GM12878 (cell line): ENCODE results near the gene VIT. TPM values are rescaled to one million over a fixed set of nuclear protein-coding genes. Genes with fewer than 3 reads are reported as not detected.

Experiments used
- ATAC-seq: fragments of 200-7000 bp; cut with Tn5 transposase; 3 replicates; pipeline ENCODE4 v1.9.1; 2020; ENCODE audit warnings: mild to moderate bottlenecking, moderate library complexity
- BruUV-seq: library from RNA; stranded (reverse); fragments of 400-500 nt; replicated peaks from 2 replicates; lab custom pipeline; 2021; lab: Mats Ljungman, UMichigan
- CTCF ChIA-PET: fragments of 300-600 bp; sonication (Branson Sonifier 250); formaldehyde crosslinking; extraction: SDS; loops from one replicate; lab custom pipeline; 2021; ENCODE audit warnings: inconsistent platforms; lab: Yijun Ruan, JAX
- POLR2A ChIA-PET: fragments of 350-600 bp; formaldehyde crosslinking; extraction: SDS; loops from one replicate; lab custom pipeline; 2021; ENCODE audit warnings: inconsistent platforms; lab: Charles Lee
- RAD21 ChIA-PET: fragments of 300-600 bp; sonication (Branson Sonifier 250); formaldehyde crosslinking; loops from one replicate; lab custom pipeline; 2023; ENCODE audit warnings: antibody characterized with exemption; ENCODE audit not compliant: unreplicated experiment; lab: Charles Lee
- SMC1A ChIA-PET: fragments of 300-600 bp; sonication (Branson Sonifier 250); formaldehyde crosslinking; loops from one replicate; lab custom pipeline; 2023; ENCODE audit not compliant: unreplicated experiment, uncharacterized antibody; lab: Charles Lee
- DNase-seq: peaks from one replicate; pipeline ENCODE4 v3.0.0-alpha.2; 2011; ENCODE audit warnings: low read depth, low spot score
- FAIRE-seq: peaks from 3 replicates; lab custom pipeline; 2011; peaks lifted over from hg19 to GRCh38; lab: Jason Lieb, UNC
- H2AFZ ChIP-seq: 2 replicates; pipeline ENCODE4 v1.6.0; 2011; ENCODE audit warnings: low read depth, low read length, control low read depth; ENCODE audit not compliant: control insufficient read depth
- H3K27ac ChIP-seq: 2 replicates; pipeline ENCODE4 v1.5.1; 2011; ENCODE audit warnings: control low read depth; ENCODE audit not compliant: control insufficient read depth, insufficient read depth
- H3K27me3 ChIP-seq, 2 experiments: replicated peaks in 1 of 2; 2 replicates each; pipeline versions ENCODE4 v1.6.0 to v1.6.1; 2011; ENCODE audit warnings: low read length in 1 of 2; ENCODE audit not compliant: control insufficient read depth in 2 of 2, insufficient read depth in 2 of 2
- H3K36me3 ChIP-seq, 2 experiments: 2 replicates each; pipeline ENCODE4 v1.5.1; 2011; ENCODE audit warnings: low read length in 1 of 2; ENCODE audit not compliant: control insufficient read depth in 2 of 2, insufficient read depth in 2 of 2
- H3K4me1 ChIP-seq: 2 replicates; pipeline ENCODE4 v1.6.1; 2011; ENCODE audit warnings: mild to moderate bottlenecking, low read length, moderate library complexity, mixed read lengths; ENCODE audit not compliant: control insufficient read depth, insufficient read depth
- H3K4me2 ChIP-seq: 2 replicates; pipeline ENCODE4 v1.6.0; 2011; ENCODE audit warnings: control low read depth; ENCODE audit not compliant: control insufficient read depth, insufficient read depth
- H3K4me3 ChIP-seq: fragments of 200-600 bp; sonication (generic); 2 replicates; pipeline ENCODE4 v1.5.1; 2016
- H3K79me2 ChIP-seq: 2 replicates; pipeline ENCODE4 v1.6.0; 2011; ENCODE audit warnings: low read length; ENCODE audit not compliant: control insufficient read depth, insufficient read depth
- H3K9ac ChIP-seq: 2 replicates; pipeline ENCODE4 v1.8.0; 2011; ENCODE audit warnings: low read length, control low read depth, mixed read lengths; ENCODE audit not compliant: control insufficient read depth, insufficient read depth
- H3K9me3 ChIP-seq: replicated peaks from 3 replicates; pipeline ENCODE4 v1.5.1; 2011; ENCODE audit warnings: mild to moderate bottlenecking, low read length; ENCODE audit not compliant: control insufficient read depth, insufficient read depth
- H4K20me1 ChIP-seq: 2 replicates; pipeline ENCODE4 v1.6.0; 2011; ENCODE audit not compliant: control insufficient read depth, insufficient read depth
- CHD4 ChIP-seq: fragments of 200-600 bp; sonication (generic); IDR thresholded peaks from 2 replicates; pipeline ENCODE4 v1.6.1; 2016; ENCODE audit warnings: mild to moderate bottlenecking
- FOS ChIP-seq: IDR thresholded peaks from 3 replicates; pipeline ENCODE4 v1.6.1; 2011; ENCODE audit warnings: borderline replicate concordance; ENCODE audit not compliant: insufficient read length; ENCODE audit errors: extremely low read depth
- MTA3 ChIP-seq: IDR thresholded peaks from 2 replicates; pipeline ENCODE4 v1.6.1; 2012; ENCODE audit warnings: low read length, inconsistent platforms, borderline replicate concordance
- NBN ChIP-seq: fragments of 450-650 bp; IDR thresholded peaks from 2 replicates; pipeline ENCODE4 v1.6.1; 2016
- NFYA ChIP-seq: IDR thresholded peaks from 2 replicates; pipeline ENCODE4 v1.6.1; 2011; ENCODE audit warnings: low read depth, mild to moderate bottlenecking, low read length, improper control_type of control experiment, borderline replicate concordance
- PAX8 ChIP-seq: fragments of 450-650 bp; IDR thresholded peaks from 2 replicates; pipeline ENCODE4 v1.6.1; 2017; ENCODE audit warnings: mild to moderate bottlenecking, moderate library complexity
- SREBF2 ChIP-seq: IDR thresholded peaks from 2 replicates; pipeline ENCODE4 v1.6.1; 2012; ENCODE audit warnings: mild to moderate bottlenecking, low read length
- STAT1 ChIP-seq: fragments of 450-650 bp; conservative IDR thresholded peaks from 2 replicates; pipeline ENCODE4 v1.6.1; 2014; ENCODE audit warnings: antibody characterized with exemption, mild to moderate bottlenecking
- WGBS: methylation state at CpG from one replicate; pipeline ENCODE4 v1.1.6; 2016; ENCODE audit warnings: low lambda C conversion rate; ENCODE audit not compliant: insufficient replicate concordance, insufficient coverage; ENCODE audit errors: missing lambda C conversion rate; 5-methylcytosine and 5-hydroxymethylcytosine counted together
- in situ Hi-C: fragments of 300-500 bp; cut with MboI; formaldehyde crosslinking; loops from 9 replicates; pipeline ENCODE4 v1.14.3; 2018; ENCODE audit warnings: mixed read lengths
- intact Hi-C: fragments of 100-400 bp; cut with micrococcal nuclease; formaldehyde crosslinking; loops from one replicate; pipeline ENCODE4 v1.14.2; 2022; ENCODE audit not compliant: unreplicated experiment
- polyA plus RNA-seq, 11 experiments: library from polyadenylated mRNA; depleted of rRNA in 4 of 11; unstranded in 6 of 11; stranded (reverse) in 5 of 11; fragments of >200 nt; fragmentation: Nextera tagmentation in 4 of 11; fragmentation: Illumina TruSeq in 1 of 11; extraction: Ambion mirVana in 4 of 11; extraction: Trizol in 1 of 11; gene quantifications; 1 replicate in 1 of 11; 2 replicates in 10 of 11; pipeline versions ENCODE4 v1.2.1 to v1.2.3, GENCODE V29; 2011 to 2016; ENCODE audit warnings: inconsistent platforms in 2 of 11, missing spikeins in 2 of 11, low read depth in 1 of 11
- total RNA-seq, 4 experiments: library from RNA; depleted of rRNA in 3 of 4; stranded (reverse); fragments of >200 nt in 3 of 4; fragmentation: Illumina TruSeq in 1 of 4; extraction: Trizol in 1 of 4; gene quantifications; 2 replicates each; pipeline versions ENCODE4 v1.2.1 to v1.2.3, GENCODE V29; 2013 to 2021
- TF ChIP-seq, protein P1 (sequence below), 3 experiments: IDR thresholded peaks in 2 of 3; conservative IDR thresholded peaks in 1 of 3; 2 replicates each; pipeline ENCODE4 v1.5.1; 2011; ENCODE audit warnings: low read depth in 3 of 3, low read length in 3 of 3, mild to moderate bottlenecking in 3 of 3, control low read depth in 2 of 3, moderate library complexity in 2 of 3, inconsistent platforms in 1 of 3, mixed read lengths in 1 of 3; ENCODE audit not compliant: control insufficient read depth in 2 of 3, insufficient read depth in 1 of 3; ENCODE audit errors: extremely low read depth in 1 of 3
- TF ChIP-seq, protein P2 (sequence below): IDR thresholded peaks from 2 replicates; pipeline ENCODE4 v1.6.1; 2011; ENCODE audit warnings: mild to moderate bottlenecking, low read depth, low read length, moderate library complexity; ENCODE audit not compliant: insufficient replicate concordance
- TF ChIP-seq, protein P3 (sequence below): IDR thresholded peaks from 2 replicates; pipeline ENCODE4 v1.6.1; 2011; ENCODE audit warnings: borderline replicate concordance, low read depth, mild to moderate bottlenecking, moderate library complexity, mixed read lengths, low read length; ENCODE audit not compliant: insufficient read depth; ENCODE audit errors: extremely low read length
- TF ChIP-seq, protein P4 (sequence below): fragments of 450-650 bp; IDR thresholded peaks from 2 replicates; pipeline ENCODE4 v1.6.1; 2018; ENCODE audit warnings: mild to moderate bottlenecking, low read depth, moderate library complexity; ENCODE audit not compliant: partially characterized antibody

The VIT gene
- total and polyA plus RNA-seq, 10 of the 15 experiments (the other 5 are each of a cell fraction or from before 2014, with no cell fraction given): 0.05 to 0.14 TPM; not detected in 8

DNA sequence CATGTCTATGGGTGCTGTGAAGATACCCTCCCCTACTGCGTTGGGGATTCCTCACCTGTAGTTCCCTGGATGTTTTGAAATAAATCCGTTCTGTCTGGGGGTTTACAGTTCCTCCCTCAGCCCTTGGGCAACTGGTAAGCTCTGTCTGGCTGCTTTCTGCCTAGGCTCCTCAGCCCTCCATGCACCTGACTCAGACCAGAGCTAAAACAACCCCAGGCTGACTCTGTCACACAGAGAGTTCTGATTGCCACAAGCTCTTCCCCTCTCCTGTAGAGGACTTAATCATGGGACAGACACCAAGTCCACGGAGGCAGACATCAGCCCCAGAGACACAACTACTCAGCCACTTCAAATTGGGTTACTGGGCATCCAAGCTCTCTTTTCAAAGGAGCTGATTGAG, 6.3 kb downstream of the VIT start (continued):
- TF ChIP-seq, protein P1, sequence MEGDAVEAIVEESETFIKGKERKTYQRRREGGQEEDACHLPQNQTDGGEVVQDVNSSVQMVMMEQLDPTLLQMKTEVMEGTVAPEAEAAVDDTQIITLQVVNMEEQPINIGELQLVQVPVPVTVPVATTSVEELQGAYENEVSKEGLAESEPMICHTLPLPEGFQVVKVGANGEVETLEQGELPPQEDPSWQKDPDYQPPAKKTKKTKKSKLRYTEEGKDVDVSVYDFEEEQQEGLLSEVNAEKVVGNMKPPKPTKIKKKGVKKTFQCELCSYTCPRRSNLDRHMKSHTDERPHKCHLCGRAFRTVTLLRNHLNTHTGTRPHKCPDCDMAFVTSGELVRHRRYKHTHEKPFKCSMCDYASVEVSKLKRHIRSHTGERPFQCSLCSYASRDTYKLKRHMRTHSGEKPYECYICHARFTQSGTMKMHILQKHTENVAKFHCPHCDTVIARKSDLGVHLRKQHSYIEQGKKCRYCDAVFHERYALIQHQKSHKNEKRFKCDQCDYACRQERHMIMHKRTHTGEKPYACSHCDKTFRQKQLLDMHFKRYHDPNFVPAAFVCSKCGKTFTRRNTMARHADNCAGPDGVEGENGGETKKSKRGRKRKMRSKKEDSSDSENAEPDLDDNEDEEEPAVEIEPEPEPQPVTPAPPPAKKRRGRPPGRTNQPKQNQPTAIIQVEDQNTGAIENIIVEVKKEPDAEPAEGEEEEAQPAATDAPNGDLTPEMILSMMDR (IDR thresholded peaks at IDR 0.05 in 2 of 3, conservative IDR thresholded peaks at IDR 0.05 in 1 of 3; ENCODE audit: control insufficient read depth in 2 of 3, extremely low read depth in 1 of 3, insufficient read depth in 1 of 3, low read depth in 3 of 3, low read length in 3 of 3): no peak
- TF ChIP-seq NFYA (no peak), CHD4 (no peak), PAX8 (no peak)

DNA sequence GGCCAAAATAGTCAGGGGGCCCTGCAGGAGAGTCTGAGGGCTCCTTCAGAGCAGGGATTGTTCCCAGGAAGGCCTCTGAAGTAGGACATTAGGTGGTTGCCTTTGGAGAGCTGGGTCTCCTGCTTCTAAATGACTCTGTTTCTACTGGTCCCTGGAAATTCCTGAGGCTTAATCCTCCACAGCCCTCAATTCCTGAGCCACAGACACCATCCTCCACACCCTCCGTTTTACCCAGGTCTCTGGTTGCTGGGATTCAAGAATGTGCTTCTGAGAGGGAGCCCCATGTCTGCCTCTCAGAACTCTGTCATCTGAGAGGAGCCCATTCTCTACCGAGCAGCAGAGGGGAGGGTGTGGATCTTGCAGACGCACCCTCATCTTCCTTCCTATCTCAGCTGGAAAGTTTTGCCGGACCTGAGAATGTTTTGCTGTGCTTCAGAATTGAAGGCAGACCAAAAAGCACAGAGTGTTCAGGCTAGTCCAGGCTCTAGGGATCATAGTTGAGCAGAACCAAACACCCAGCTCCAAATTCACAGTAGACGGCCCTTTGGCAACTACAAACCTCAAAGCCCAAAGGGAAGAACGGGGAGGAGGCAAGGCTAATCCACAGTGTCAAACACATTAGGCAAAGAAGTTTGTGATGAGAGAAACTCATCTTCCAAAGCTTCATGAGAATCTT, 8.1 kb downstream of the VIT start:
- RAD21 ChIA-PET: no interaction called here
- Histone ChIP-seq H3K79me2 (no peaks in the 10 kb centered on the region), H3K4me3 (no peak overlapping the region), H3K36me3 (no peaks in the 10 kb centered on the region), H3K9ac (no peak overlapping the region), H2AFZ (no peak overlapping the region), H3K4me1 (no peaks in the 10 kb centered on the region), H3K9me3 (no peaks in the 10 kb centered on the region), H3K27me3 (no peaks in the 10 kb centered on the region; a peak in 1 of 4 replicates), H3K27ac (no peak overlapping the region), H3K4me2 (no peak overlapping the region), H4K20me1 (no peaks in the 10 kb centered on the region)
- DNase-seq: no peak
- FAIRE-seq: no peak
- WGBS: 36% methylated on average over 6 of the region's 6 CpGs
- CTCF ChIA-PET: no interaction called here
- TF ChIP-seq SREBF2: no peak
- no peak for TF ChIP-seq FOS
- TF ChIP-seq, protein P2, sequence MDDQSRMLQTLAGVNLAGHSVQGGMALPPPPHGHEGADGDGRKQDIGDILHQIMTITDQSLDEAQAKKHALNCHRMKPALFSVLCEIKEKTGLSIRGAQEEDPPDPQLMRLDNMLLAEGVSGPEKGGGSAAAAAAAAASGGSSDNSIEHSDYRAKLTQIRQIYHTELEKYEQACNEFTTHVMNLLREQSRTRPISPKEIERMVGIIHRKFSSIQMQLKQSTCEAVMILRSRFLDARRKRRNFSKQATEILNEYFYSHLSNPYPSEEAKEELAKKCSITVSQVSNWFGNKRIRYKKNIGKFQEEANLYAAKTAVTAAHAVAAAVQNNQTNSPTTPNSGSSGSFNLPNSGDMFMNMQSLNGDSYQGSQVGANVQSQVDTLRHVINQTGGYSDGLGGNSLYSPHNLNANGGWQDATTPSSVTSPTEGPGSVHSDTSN: no peak
- TF ChIP-seq NFYA: no peak
- TF ChIP-seq, protein P3, sequence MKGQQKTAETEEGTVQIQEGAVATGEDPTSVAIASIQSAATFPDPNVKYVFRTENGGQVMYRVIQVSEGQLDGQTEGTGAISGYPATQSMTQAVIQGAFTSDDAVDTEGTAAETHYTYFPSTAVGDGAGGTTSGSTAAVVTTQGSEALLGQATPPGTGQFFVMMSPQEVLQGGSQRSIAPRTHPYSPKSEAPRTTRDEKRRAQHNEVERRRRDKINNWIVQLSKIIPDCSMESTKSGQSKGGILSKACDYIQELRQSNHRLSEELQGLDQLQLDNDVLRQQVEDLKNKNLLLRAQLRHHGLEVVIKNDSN: no peak
- TF ChIP-seq, protein P4, sequence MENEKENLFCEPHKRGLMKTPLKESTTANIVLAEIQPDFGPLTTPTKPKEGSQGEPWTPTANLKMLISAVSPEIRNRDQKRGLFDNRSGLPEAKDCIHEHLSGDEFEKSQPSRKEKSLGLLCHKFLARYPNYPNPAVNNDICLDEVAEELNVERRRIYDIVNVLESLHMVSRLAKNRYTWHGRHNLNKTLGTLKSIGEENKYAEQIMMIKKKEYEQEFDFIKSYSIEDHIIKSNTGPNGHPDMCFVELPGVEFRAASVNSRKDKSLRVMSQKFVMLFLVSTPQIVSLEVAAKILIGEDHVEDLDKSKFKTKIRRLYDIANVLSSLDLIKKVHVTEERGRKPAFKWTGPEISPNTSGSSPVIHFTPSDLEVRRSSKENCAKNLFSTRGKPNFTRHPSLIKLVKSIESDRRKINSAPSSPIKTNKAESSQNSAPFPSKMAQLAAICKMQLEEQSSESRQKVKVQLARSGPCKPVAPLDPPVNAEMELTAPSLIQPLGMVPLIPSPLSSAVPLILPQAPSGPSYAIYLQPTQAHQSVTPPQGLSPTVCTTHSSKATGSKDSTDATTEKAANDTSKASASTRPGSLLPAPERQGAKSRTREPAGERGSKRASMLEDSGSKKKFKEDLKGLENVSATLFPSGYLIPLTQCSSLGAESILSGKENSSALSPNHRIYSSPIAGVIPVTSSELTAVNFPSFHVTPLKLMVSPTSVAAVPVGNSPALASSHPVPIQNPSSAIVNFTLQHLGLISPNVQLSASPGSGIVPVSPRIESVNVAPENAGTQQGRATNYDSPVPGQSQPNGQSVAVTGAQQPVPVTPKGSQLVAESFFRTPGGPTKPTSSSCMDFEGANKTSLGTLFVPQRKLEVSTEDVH: no peak
- no peak for TF ChIP-seq STAT1
- TF ChIP-seq NBN: no peak
- no peak for TF ChIP-seq MTA3
- in situ Hi-C loops: no loop called here
- SMC1A ChIA-PET: no interaction called here
- intact Hi-C loops: no loop called here
- no peak for ATAC-seq
- POLR2A ChIA-PET: interaction anchor here (0.7 kb wide), 1 partner anchor 110 kb away, joined by 5 read pairs; no protein-coding TSS in a partner anchor
- BruUV-seq: no TSS peak
